Panc1 (cell line): Measurements from ENCODE around the gene RAB43. TPM values are rescaled to one million over a fixed set of nuclear protein-coding genes. Genes with fewer than 3 reads are reported as not detected.

Experiments used
- ATAC-seq: fragments of 200-7000 bp; cut with Tn5 transposase; 2 replicates; pipeline ENCODE4 v1.9.1; 2020; ENCODE audit warnings: mild to moderate bottlenecking, moderate library complexity
- BruUV-seq: library from RNA; stranded (reverse); fragments of 400-500 nt; replicated peaks from 2 replicates; lab custom pipeline; 2021; lab: Mats Ljungman, UMichigan
- CTCF ChIA-PET: fragments of 300-600 bp; sonication (Branson Sonifier 250); formaldehyde crosslinking; loops from one replicate; lab custom pipeline; 2022; ENCODE audit warnings: antibody characterized with exemption; lab: Charles Lee
- POLR2A ChIA-PET: fragments of 300-600 bp; sonication (Branson Sonifier 250); formaldehyde crosslinking; loops from one replicate; lab custom pipeline; 2022; ENCODE audit warnings: antibody characterized with exemption; lab: Charles Lee
- DNase-seq: peaks from one replicate; pipeline ENCODE4 v3.0.0-alpha.2; 2010; ENCODE audit warnings: low read depth, low spot score
- H3K27ac ChIP-seq: 2 replicates; pipeline ENCODE4 v1.5.1; 2011; ENCODE audit warnings: mild to moderate bottlenecking, low read length, inconsistent platforms
- H3K27me3 ChIP-seq: fragments of 200-500 bp; sonication (Bioruptor generic); 2 replicates; pipeline ENCODE4 v1.6.0; 2014; ENCODE audit warnings: low read length, inconsistent platforms; ENCODE audit not compliant: control insufficient read depth, insufficient read depth
- H3K36me3 ChIP-seq: fragments of 200-500 bp; sonication (Bioruptor generic); 2 replicates; pipeline ENCODE4 v1.5.1; 2014; ENCODE audit warnings: inconsistent platforms, mild to moderate bottlenecking, low read length, moderate library complexity; ENCODE audit not compliant: control insufficient read depth, insufficient read depth
- H3K4me1 ChIP-seq: 2 replicates; pipeline ENCODE4 v1.5.1; 2011; ENCODE audit warnings: inconsistent platforms, mild to moderate bottlenecking, low read length, moderate library complexity; ENCODE audit not compliant: control insufficient read depth, insufficient read depth
- H3K4me3 ChIP-seq, 2 experiments: 2 replicates each; pipeline ENCODE4 v1.5.1; 2011 to 2012; ENCODE audit warnings: low read depth in 2 of 2, low read length in 2 of 2, mild to moderate bottlenecking in 2 of 2, inconsistent platforms in 1 of 2, moderate library complexity in 1 of 2
- H3K9me3 ChIP-seq: fragments of 200-500 bp; sonication (Bioruptor generic); 2 replicates; pipeline ENCODE4 v1.5.1; 2014; ENCODE audit warnings: low read depth, mild to moderate bottlenecking, inconsistent platforms, low read length, moderate library complexity; ENCODE audit not compliant: control insufficient read depth, insufficient read depth
- POLR2AphosphoS5 ChIP-seq: IDR thresholded peaks from 2 replicates; pipeline ENCODE4 v1.6.1; 2012; ENCODE audit warnings: mild to moderate bottlenecking, low read depth, low read length, moderate library complexity
- SIN3A ChIP-seq: IDR thresholded peaks from 2 replicates; pipeline ENCODE4 v1.6.1; 2012; ENCODE audit warnings: low read depth, mild to moderate bottlenecking, low read length, moderate library complexity, borderline replicate concordance; ENCODE audit not compliant: insufficient read depth
- TCF7L2 ChIP-seq: IDR thresholded peaks from 2 replicates; pipeline ENCODE4 v1.6.1; 2011; ENCODE audit warnings: mild to moderate bottlenecking, low read depth, low read length, inconsistent platforms
- in situ Hi-C: cut with HindIII; loops from 2 replicates; pipeline ENCODE4 v1.10.0; 2016; ENCODE audit warnings: low sequenced_read_pairs, low pct_unique_long_range_greater_than_20kb
- intact Hi-C: fragments of 100-400 bp; cut with micrococcal nuclease; formaldehyde crosslinking; loops from one replicate; pipeline ENCODE4 v1.10.0; 2022; ENCODE audit not compliant: unreplicated experiment
- total RNA-seq: library from RNA; stranded (reverse); gene quantifications from one replicate; pipeline ENCODE4 v1.2.1, GENCODE V29; 2021; ENCODE audit not compliant: unreplicated experiment
- TF ChIP-seq, protein P1 (sequence below): fragments of 450-650 bp; IDR thresholded peaks from 2 replicates; pipeline ENCODE4 v1.5.1; 2017; ENCODE audit warnings: mild to moderate bottlenecking
- TF ChIP-seq, protein P2 (sequence below), 2 experiments: IDR thresholded peaks; 2 replicates each; pipeline ENCODE4 v1.6.1; 2011 to 2012; ENCODE audit warnings: low read depth in 2 of 2, control low read depth in 1 of 2, low read length in 1 of 2, mild to moderate bottlenecking in 1 of 2, moderate library complexity in 1 of 2; ENCODE audit not compliant: insufficient read depth in 1 of 2

Gene RAB43
- total RNA-seq, 1 experiment from 2014 or later, result 27.7 TPM

GRCh38 chr3:129040039-129040336, 81.6 kb downstream of the RAB43 start:
- CTCF ChIA-PET, result no interaction called here
- POLR2A ChIA-PET, result no interaction called here
- no peak for ATAC-seq
- Histone ChIP-seq H3K4me1 (0 out of 2 replicates have a peak, but pooled peaks cover 7% of the 10 kb centered on the region), H3K27me3 (no peaks in the 10 kb centered on the region), H3K27ac (no peak overlapping the region), H3K4me3 (no peak overlapping the region), H3K9me3 (no peaks in the 10 kb centered on the region), H3K36me3 (no peaks in the 10 kb centered on the region)
- DNase-seq, result no peak
- TF ChIP-seq, protein P1, sequence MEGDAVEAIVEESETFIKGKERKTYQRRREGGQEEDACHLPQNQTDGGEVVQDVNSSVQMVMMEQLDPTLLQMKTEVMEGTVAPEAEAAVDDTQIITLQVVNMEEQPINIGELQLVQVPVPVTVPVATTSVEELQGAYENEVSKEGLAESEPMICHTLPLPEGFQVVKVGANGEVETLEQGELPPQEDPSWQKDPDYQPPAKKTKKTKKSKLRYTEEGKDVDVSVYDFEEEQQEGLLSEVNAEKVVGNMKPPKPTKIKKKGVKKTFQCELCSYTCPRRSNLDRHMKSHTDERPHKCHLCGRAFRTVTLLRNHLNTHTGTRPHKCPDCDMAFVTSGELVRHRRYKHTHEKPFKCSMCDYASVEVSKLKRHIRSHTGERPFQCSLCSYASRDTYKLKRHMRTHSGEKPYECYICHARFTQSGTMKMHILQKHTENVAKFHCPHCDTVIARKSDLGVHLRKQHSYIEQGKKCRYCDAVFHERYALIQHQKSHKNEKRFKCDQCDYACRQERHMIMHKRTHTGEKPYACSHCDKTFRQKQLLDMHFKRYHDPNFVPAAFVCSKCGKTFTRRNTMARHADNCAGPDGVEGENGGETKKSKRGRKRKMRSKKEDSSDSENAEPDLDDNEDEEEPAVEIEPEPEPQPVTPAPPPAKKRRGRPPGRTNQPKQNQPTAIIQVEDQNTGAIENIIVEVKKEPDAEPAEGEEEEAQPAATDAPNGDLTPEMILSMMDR, result no peak
- TF ChIP-seq SIN3A, result no peak
- TF ChIP-seq POLR2AphosphoS5, result no peak
- TF ChIP-seq, protein P2, sequence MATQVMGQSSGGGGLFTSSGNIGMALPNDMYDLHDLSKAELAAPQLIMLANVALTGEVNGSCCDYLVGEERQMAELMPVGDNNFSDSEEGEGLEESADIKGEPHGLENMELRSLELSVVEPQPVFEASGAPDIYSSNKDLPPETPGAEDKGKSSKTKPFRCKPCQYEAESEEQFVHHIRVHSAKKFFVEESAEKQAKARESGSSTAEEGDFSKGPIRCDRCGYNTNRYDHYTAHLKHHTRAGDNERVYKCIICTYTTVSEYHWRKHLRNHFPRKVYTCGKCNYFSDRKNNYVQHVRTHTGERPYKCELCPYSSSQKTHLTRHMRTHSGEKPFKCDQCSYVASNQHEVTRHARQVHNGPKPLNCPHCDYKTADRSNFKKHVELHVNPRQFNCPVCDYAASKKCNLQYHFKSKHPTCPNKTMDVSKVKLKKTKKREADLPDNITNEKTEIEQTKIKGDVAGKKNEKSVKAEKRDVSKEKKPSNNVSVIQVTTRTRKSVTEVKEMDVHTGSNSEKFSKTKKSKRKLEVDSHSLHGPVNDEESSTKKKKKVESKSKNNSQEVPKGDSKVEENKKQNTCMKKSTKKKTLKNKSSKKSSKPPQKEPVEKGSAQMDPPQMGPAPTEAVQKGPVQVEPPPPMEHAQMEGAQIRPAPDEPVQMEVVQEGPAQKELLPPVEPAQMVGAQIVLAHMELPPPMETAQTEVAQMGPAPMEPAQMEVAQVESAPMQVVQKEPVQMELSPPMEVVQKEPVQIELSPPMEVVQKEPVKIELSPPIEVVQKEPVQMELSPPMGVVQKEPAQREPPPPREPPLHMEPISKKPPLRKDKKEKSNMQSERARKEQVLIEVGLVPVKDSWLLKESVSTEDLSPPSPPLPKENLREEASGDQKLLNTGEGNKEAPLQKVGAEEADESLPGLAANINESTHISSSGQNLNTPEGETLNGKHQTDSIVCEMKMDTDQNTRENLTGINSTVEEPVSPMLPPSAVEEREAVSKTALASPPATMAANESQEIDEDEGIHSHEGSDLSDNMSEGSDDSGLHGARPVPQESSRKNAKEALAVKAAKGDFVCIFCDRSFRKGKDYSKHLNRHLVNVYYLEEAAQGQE (IDR thresholded peaks at IDR 0.05; ENCODE audit: insufficient read depth in 1 of 2, low read depth in 2 of 2, low read length in 1 of 2), result no peak
- no peak for TF ChIP-seq TCF7L2
- intact Hi-C loops (no loop called here), in situ Hi-C loops (no loop called here)
- no TSS peak for BruUV-seq

DNA sequence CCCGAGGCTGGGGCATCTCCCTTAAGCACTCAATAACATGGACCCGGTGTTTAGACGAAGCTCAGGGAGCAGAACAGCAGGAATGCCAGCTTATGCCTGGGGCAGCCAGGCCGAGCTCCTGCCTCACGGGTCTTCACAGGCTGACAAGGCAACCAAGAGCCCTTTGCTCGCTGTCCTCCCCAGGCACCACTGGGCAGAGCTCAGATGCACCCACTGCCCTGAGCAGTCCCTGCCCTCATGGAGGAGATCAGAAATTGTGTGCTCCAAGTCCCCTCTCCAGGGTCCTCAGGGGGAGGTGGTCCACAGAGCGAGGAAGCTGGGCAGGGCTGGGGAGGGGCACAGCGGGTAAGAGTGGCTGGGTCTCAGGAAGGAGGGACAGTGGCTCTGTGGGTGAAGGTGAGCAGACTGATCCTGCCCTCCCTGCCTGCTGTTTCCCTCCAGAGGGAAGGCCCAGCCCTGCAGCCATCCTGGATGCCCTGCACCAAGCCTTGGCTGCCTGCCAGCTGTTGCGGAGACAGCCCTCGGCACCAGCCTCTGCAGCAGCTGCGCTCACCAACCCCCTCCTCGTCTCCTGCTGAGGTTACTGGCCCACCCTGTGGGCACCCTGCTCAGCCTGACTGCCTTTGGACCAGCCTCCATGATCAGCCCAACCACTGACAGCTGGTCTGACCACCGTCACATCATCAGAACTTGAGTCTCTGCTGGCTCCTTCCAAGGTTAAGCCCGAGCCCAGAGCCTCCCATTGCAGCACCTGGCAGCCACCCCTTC, 82.1 kb downstream of the RAB43 start:
- no peaks in the 10 kb centered on the region for H3K36me3 ChIP-seq
- H3K4me3 ChIP-seq, result no peak overlapping the region
- in situ Hi-C loops, result no loop called here
- CTCF ChIA-PET, result interaction anchor here (0.9 to 1.3 kb wide), 2 partner anchors 13 to 14 kb away, joined by 3 to 5 read pairs; no protein-coding TSS in a partner anchor
- H3K27ac ChIP-seq, result no peak overlapping the region
- H3K27me3 ChIP-seq, result no peaks in the 10 kb centered on the region
- peak; percentile 68; the same call in 1 of the 2 replicates for ATAC-seq
- H3K9me3 ChIP-seq, result no peaks in the 10 kb centered on the region
- H3K4me1 ChIP-seq, result 0 out of 2 replicates have a peak, but pooled peaks cover 7% of the 10 kb centered on the region
- TF ChIP-seq TCF7L2 (no peak), POLR2AphosphoS5 (no peak), SIN3A (no peak)
- TF ChIP-seq, protein P1, result no peak
- TF ChIP-seq, protein P2 (IDR thresholded peaks at IDR 0.05; ENCODE audit: insufficient read depth in 1 of 2, low read depth in 2 of 2, low read length in 1 of 2), result no peak
- DNase-seq, result no peak
- no TSS peak for BruUV-seq
- intact Hi-C loops, result no loop called here
- POLR2A ChIA-PET, result no interaction called here
